ENCODE measurements around the gene NFKBIZ. TPM values are rescaled to one million over a fixed set of nuclear protein-coding genes. Genes with fewer than 3 reads are reported as not detected.

Gene NFKBIZ
- total RNA-seq, 1 experiment from 2014 or later = 9.6 TPM

DNA sequence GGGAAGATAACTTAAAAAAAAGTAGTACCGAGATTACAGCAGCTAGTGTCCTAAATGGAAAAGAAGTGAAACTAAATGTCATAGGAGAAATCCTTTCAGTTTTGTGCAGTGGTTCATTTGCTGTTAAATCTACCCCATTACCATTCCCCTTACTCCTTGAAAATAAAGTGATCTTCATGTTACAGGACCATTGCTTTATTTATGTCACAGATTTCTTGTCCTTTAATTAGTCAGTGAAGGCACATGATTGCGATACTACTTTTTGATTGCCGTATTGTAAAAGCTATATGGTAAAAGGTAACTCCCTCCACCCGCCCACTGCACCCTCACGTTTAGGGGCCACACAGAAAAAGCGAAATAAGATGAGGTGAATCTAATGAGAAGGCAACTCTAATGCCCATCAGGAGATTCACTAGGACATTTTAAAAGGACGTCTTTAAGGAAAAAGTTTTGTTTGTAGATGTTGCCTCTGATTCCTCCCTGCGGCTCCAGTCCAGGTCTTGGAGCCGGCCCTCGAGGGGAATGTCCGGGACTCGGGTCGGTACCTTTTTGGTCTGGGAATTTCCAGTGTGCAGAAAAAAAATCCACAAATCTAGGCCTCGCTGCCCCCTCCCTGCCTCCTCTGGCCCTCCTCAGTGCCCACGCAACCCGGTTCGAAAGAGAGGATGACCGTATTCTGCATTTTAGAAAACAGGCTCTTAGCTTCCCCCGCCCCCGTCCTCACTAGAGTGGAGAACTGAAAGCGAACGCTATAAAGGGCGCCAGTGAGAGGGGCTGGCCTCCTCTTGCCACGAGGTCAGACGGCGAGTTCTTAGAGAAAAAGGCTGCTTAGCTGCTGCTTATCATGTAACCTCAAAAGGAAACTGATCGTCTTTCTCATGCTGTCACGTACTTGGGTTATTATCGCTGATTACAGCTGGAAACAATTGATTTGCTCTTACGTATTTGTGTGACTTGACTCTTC is 21.8 kb upstream of the NFKBIZ start:
- DNase-seq (ENCODE audit: low read depth) = peak; percentile 94

GRCh38 chr3:101828276-101828675 is 21.0 kb upstream of the NFKBIZ start:
- no peak for DNase-seq (ENCODE audit: low read depth)

GRCh38 chr3:101828691-101829436 is 20.4 kb upstream of the NFKBIZ start:
- DNase-seq (ENCODE audit: low read depth) = peak; percentile 60

GRCh38 chr3:101829437-101829830 is 19.9 kb upstream of the NFKBIZ start:
- DNase-seq (ENCODE audit: low read depth) = no peak

GRCh38 chr3:101829874-101830273 is 19.4 kb upstream of the NFKBIZ start:
- DNase-seq (ENCODE audit: low read depth) = no peak

GRCh38 chr3:101833446-101833974 is 15.8 kb upstream of the NFKBIZ start:
- DNase-seq (ENCODE audit: low read depth) = no peak

- no peak for DNase-seq (ENCODE audit: low read depth)
These were observed 13.6 kb upstream of the NFKBIZ start for GRCh38 chr3:101835676-101836075.

GRCh38 chr3:101836160-101836559 is 13.2 kb upstream of the NFKBIZ start:
- no peak for DNase-seq (ENCODE audit: low read depth)

- peak; percentile 89 for DNase-seq (ENCODE audit: low read depth)
These were observed 12.4 kb upstream of the NFKBIZ start for GRCh38 chr3:101836652-101837598.

- no peak for DNase-seq (ENCODE audit: low read depth)
These were observed 10.6 kb upstream of the NFKBIZ start for GRCh38 chr3:101838691-101839090.

DNA sequence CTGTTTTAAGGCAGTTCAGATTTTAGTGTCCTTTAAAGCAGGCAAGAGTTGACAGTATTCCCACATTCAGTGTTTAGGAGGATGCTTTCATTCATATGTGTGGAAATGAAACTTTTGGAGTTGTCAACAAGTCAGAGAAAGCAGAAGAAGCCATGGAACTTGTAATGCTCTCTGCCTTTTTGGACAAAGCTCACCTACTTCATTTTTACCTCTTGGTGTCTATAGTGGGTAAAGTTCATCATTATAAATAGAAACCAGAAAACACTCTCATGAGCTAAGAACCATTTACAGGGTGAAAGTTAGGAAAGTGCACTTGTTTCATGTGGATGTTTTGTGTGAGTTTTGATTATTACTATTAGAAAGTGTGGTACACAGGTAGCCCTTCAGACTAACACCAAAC is 9.2 kb upstream of the NFKBIZ start:
- no peak for DNase-seq (ENCODE audit: low read depth)

GRCh38 chr3:101842245-101842934 is 6.9 kb upstream of the NFKBIZ start:
- DNase-seq (ENCODE audit: low read depth) = peak; percentile 77

GRCh38 chr3:101842935-101843330 is 6.4 kb upstream of the NFKBIZ start:
- DNase-seq (ENCODE audit: low read depth) = no peak

GRCh38 chr3:101845425-101845824 is 3.9 kb upstream of the NFKBIZ start:
- DNase-seq (ENCODE audit: low read depth) = no peak

GRCh38 chr3:101846709-101847108 is 2.6 kb upstream of the NFKBIZ start:
- DNase-seq (ENCODE audit: low read depth) = no peak

GRCh38 chr3:101847328-101847727 is 2.0 kb upstream of the NFKBIZ start:
- no peak for DNase-seq (ENCODE audit: low read depth)

DNA sequence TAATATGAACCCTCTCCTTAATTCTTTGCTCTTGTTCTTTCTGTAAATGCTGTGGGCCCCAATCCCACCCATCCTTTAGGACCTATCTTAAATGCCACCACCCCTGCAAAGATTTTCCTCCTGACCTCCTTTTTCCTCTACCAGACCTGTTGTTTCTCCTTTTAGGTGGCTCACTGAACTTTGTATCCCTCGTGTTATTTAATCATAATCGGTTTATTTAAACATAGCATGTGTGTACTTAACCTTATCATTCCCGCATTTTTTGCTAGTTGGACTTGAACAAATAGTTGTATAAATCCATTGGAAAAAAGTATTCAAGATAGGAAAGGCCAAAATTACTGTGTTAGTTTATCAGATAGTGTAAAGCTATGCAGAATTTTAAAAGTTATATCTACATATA is 988 bp upstream of the NFKBIZ start:
- DNase-seq (ENCODE audit: low read depth) = no peak

GRCh38 chr3:101849714-101850245 is 466 bp downstream of the NFKBIZ start:
- DNase-seq (ENCODE audit: low read depth) = peak; percentile 40

GRCh38 chr3:101850246-101851051 is 1.1 kb downstream of the NFKBIZ start:
- peak; percentile 76 for DNase-seq (ENCODE audit: low read depth)

All from M059J (cell line).